HT1080 (cell line): ENCODE measurements around the gene MNDA. TPM values are rescaled to one million over a fixed set of nuclear protein-coding genes. Genes with fewer than 3 reads are reported as not detected.
"Not testable (repeated sequence)": the region's sequence is repeated elsewhere in the genome, so short reads cannot be mapped to it uniquely, and the experiment has no call there.

Source experiments
- DNase-seq: peaks from one replicate; pipeline ENCODE4 v3.0.0-alpha.2; 2015; ENCODE audit warnings: low read depth
- small RNA-seq: library from RNA; depleted of rRNA; stranded (forward); fragments of <200 nt; gene quantifications from one replicate; pipeline ENCODE3, GENCODE V24; 2014
- total RNA-seq: library from RNA; depleted of rRNA; stranded (reverse); fragments of >200 nt; shearing (Covaris generic); gene quantifications from 2 replicates; pipeline ENCODE4 v1.2.3, GENCODE V29; 2014; rRNA removed

Gene MNDA
- total RNA-seq, 1 experiment from 2014 or later: not detected

GRCh38 chr1:158838660-158839059, 7.5 kb downstream of the MNDA start:
- DNase-seq: no peak

DNA sequence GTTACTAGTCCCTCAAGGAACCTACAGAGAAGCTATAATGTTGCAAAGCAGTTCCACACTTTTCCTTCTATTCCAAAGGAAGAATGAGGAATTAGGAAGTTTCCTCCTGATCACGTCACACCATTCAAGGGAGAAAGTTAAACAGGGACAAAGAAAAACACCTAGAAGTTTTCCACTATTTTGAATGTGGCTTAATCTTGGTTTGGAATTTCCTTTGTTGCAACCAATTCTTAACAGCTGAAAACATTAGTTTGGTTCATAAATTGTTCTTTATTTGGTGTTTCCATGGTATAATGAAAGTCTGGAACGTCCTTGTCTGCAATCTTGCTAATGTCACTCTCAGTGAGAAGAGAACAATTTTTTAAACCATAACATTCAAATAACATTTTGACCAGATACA, 8.4 kb downstream of the MNDA start:
- no peak for DNase-seq

GRCh38 chr1:158840236-158840635, 9.1 kb downstream of the MNDA start:
- DNase-seq: no peak

DNA sequence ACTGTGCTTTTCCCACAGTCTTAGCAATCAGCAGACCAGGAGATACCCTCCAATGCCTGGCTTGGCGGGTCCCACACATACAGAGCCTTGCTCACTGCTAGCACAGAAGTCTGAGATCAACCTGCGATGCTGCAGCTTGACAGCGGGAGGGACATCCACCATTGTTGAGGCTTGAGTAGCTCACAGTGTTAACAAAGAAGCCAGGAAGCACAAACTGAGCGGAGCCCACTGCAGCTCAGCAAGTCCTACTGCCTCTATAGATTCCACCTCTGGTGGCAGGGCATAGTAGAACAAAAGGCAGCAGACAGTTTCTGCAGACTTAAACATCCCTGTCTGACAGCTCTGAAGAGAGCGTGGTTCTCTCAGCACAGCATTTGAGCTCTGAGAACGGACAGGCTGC, 33.4 kb downstream of the MNDA start:
- DNase-seq: no peak

GRCh38 chr1:158870438-158870837, 39.3 kb downstream of the MNDA start:
- not testable (repeated sequence) for DNase-seq

DNA sequence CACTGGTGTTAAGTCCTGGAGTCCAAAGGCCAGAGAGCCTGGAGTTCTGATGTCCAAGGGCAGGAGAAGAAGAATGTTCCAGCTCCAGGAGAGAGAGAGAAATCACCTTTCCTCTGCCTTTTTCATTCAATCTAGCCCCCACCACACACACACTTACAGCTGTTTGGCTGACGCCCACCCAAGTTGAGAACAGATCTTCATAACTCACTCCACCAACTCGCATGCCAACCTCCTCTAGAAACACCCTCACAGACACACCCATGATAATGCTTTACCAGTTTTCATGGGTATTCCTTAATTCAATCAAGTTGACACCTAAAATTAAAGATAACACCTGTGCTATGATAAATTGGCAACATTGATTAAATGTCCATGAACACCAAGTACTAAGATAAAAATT, 42.0 kb downstream of the MNDA start:
- DNase-seq: no peak

DNA sequence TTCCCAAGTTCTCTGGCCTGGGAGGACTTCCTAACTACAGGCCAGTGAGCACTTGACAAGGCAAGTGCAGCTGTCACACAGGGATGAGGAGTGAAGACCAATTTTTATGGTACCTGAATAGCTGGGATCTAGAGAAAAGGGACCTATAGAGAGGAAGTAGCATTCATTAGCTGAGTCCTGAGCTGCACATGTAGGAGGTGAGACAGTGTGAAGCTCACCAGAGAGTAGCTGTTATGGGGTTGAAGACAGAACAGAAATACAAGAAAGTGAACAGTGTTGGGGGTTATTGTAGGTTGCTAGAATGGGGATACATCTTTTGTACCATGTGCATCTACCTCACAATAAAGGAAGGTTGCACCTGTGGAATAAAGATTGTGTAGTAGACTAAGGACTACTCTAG, 62.5 kb downstream of the MNDA start:
- DNase-seq: no peak

DNA sequence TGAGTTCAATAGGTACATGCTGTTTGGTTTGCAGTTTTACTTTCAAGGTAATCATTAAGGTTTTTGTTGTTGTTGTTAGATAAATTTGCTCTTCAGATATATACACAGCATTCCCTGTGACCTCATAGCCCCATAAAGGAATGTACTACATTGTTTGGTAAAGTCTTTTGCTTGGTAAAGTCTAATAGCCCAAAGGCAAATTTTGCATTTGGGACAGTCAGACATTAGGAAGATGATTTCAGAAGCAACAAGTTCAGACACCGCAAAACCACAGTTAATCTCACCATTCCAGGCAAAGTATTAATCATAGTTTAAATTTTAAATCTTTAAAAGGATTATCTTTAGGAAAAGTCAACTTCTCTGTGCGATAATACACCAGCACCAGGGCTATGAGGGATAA, 67.6 kb downstream of the MNDA start:
- no peak for DNase-seq

Small RNA genes lying within 50 kb of the gene (small RNA-seq; reads per million reads assigned to genes)
- not detected for gene OR2AQ1P

Other genes with a start within 250 kb of the MNDA start
- gene OR10Z1, start 226.1 kb upstream of the MNDA start, total RNA-seq: not detected in 2 replicates
- not detected in 2 replicates for gene SPTA1, start 144.6 kb upstream of the MNDA start, total RNA-seq
- gene OR6K2, start 130.7 kb upstream of the MNDA start, total RNA-seq: not detected in 2 replicates
- gene OR6K3, start 110.6 kb upstream of the MNDA start, total RNA-seq: not detected in 2 replicates
- not detected in 2 replicates for gene OR6K6, start 76.6 kb upstream of the MNDA start, total RNA-seq
- not detected in 2 replicates for gene OR6N1, start 59.2 kb upstream of the MNDA start, total RNA-seq
- gene OR6N2, start 50.1 kb upstream of the MNDA start, total RNA-seq: not detected in 2 replicates
- 0.26 TPM in 1 of 2 replicates, not detected in the other for gene PYHIN1, start 100.2 kb downstream of the MNDA start, total RNA-seq
- gene IFI16, start 178.6 kb downstream of the MNDA start, total RNA-seq: 34.3 and 36.3 TPM in 2 replicates
- 1.2 and 3.2 TPM in 2 replicates for gene AIM2, start 245.4 kb downstream of the MNDA start, total RNA-seq